ENCODE results near the gene HTRA1.

Gene HTRA1

DNA sequence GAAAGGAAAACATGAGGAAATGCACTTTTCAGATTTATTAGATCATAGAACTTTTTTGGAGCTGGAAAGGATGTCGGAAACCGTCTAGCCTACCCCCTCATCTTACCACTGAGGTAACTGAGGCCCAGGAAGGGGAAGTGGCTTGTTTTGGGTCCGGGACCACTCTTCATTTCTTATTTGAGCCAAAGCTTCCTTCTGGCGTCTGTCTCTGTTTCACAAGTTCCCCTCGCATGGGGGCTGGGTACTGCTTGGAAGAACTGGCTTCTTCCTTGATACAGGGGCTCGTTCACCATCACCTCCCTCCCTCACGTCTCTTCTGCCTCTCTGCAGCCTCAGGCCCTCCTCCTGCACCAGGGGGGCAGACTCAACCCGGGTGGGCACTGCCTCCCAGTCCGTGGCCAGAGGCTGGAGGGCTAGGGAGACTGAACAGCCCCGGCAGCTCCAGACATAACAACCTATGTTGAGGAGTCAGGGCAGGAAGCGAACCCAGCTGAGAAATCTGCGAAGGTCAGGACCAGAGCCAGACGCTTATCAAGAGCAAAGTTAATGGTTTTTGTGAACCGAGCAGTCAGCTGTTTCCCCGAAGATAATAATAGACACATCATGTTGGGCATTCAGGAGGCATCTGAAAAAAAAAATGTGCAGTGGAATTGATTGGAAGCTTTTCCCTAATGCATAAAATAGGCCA lies 12.9 kb downstream of the HTRA1 start:
- no peak for DNase-seq (ENCODE audit: low spot score)

DNA sequence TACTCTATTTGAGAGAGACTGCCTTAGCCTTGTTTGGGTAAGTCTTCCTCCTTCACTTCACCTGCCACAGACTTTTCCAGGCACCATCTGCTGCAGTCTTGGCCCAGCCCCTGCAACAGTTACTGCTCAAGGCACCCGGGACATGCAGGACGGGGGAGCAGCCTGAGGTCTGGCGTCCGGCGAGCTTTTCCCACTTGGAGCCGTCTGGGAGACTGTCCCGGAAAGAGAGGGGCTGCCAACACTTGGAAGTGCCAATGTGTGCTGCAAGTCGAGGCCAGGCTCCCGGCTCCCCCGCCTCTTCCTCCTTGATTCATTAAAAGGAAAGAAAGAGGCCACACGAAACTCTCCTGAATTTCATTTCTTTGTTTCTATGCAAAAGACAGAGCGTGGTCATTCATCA lies 13.7 kb downstream of the HTRA1 start:
- DNase-seq (ENCODE audit: low spot score), result no peak

DNA sequence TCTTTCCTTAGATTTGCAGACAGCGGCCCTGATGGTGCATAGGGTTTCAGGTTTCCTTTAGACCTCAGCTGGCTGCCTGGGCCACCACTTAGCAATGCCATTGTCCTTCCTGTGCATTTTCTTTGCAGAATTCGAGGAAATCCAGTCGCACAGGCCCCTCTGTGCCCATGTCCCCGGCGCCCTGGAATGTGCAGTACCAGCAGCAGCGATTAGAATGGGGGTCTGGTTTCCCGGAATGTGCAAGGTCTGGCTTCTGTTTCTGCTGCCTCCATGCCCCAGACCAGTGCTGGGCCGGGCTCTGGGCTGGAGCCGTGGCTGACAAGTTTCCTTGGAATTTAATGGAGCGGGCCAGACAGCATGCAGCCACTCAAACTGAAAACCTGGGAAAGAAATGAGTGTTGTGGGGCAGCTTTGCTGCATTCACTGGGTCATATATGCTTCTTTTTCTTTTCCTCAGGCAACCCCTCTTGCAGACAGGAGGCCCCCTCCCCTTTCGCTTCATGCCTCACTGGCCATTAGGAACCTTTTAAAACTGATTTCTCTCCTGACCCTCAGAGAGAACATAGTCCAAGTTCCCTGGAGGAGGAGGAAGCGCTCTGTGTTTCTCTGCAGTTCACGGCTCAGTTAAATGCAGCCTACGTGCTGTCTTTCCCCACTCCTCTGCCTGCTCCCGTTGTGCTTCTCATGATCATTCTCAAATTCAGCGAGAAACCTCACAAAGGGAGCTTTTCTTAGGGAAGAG lies 14.4 kb downstream of the HTRA1 start:
- no peak for DNase-seq (ENCODE audit: low spot score)

DNA sequence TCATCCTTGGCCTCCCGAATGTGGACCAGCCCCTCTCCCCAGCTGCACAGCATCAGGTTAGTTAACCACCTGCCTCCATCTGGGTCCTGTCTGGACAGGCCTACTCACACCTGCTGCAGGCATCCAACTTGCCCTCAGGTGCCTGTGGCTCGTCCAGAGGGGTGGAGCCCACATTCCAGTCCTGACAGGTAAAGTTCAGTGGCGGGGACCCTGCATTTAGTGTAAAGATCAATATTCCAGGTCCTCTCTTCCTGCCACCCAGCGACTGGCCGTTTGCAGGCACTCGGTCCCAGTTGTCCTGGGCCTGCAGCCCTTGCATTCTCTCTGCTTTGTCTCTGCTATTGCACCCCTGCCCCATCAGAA lies 15.0 kb downstream of the HTRA1 start:
- no peak for DNase-seq (ENCODE audit: low spot score)

DNA sequence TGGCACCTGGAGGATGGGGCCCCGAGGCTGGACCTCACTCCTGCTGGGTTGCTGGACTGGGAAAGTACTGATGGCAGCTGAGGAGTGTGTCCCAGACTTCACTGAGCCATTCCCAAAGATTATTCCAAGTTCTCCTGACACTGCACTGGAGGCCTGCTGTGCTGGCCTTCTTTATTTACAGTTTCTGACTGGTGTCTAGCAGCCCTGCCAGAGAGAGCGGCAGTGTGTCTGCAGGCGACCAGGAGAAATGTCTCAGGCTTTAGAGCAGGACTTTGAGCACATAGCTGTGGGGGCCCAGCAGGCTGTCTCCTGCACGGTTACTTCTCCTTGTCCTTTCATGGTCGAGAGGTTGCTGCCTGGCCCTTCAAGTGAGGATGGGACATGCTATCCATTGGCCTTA lies 16.1 kb downstream of the HTRA1 start:
- DNase-seq (ENCODE audit: low spot score), result no peak

DNA sequence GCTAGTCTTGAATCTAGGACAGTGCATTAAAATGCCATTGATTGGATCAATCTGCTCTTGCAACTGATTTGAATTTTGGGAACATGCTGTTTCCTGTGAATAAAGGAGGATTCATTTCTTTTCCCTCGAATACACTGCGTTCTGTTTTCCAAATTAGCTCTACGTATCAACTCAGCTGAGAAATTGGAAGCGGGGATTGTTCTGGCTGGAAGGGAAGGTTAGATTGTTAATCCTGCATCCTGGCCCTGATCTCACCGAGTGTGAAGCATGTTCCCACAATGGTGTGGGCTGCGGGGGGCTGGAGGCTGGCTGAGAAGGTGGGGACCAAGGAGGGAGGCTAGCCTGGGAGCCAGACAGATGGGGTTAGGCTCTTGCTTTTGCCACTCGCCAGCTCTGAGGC lies 17.6 kb downstream of the HTRA1 start:
- DNase-seq (ENCODE audit: low spot score), result no peak

DNA sequence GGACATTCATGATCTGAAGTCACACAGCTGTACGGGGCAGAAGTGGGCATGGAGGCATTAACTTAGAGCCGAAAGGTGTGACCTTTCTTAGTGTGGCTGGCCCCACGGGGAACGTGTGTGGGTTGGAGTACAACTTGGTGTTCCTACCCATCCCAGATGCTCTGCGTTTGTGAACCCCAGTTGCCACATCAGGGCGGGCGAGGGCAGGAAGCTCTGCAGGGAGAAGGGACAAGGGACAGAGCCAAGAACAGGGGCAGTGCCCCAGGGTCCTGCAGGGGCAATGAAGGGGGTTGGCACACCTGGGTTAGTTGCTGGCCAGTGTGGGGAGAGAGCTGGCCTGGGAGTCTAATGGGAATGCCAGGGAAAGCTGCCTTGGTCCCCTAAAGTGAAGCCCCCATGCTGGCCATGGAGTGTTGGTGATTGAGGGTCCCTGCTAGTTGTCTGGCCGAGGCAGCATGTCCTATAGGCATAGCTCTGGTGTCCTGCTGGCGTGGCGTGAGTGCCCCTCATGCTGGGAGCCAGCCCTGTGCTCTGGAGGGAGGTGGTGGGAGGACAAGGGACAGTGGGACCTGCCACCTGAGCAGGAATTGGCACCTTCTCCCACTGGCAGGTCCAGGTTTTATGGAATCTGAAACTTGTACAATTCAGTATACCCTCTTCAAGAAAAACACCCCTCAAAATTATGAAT lies 18.9 kb downstream of the HTRA1 start:
- no peak for DNase-seq (ENCODE audit: low spot score)

DNA sequence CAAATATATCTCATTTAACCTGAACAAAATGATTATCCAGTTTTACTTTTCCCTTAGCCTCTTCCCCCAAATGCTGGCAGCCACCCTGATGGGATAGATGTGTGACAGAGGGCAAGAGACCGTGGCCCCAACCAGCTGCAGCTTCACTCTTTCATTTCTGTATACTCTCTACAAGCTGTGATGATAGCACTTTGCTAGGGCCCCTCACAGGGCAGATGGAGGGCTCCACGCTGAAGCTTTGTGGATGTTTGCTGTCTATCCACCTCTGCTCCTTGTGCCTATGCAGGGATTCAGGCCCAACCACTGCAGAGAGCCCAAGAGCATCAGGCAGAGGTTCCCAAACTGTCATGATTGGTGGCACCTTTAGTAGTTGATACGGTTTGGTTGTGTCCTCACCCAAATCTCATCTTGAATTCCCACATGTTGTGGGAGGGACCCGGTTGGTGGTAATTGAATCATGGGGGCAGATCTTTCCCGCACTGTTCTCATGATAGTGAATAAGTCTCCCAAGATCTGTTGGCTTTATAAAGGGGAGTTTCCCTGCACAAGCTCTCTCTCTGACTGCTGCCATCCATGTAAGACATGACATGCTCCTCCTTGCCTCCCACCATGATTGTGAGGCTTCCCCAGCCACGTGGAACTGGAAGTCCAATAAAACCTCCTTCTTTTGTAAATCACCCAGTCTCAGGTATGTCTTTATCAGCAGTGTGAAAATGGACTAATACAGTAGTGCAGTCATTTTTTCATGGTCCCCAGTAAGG lies 20.1 kb downstream of the HTRA1 start:
- no peak for DNase-seq (ENCODE audit: low spot score)

DNA sequence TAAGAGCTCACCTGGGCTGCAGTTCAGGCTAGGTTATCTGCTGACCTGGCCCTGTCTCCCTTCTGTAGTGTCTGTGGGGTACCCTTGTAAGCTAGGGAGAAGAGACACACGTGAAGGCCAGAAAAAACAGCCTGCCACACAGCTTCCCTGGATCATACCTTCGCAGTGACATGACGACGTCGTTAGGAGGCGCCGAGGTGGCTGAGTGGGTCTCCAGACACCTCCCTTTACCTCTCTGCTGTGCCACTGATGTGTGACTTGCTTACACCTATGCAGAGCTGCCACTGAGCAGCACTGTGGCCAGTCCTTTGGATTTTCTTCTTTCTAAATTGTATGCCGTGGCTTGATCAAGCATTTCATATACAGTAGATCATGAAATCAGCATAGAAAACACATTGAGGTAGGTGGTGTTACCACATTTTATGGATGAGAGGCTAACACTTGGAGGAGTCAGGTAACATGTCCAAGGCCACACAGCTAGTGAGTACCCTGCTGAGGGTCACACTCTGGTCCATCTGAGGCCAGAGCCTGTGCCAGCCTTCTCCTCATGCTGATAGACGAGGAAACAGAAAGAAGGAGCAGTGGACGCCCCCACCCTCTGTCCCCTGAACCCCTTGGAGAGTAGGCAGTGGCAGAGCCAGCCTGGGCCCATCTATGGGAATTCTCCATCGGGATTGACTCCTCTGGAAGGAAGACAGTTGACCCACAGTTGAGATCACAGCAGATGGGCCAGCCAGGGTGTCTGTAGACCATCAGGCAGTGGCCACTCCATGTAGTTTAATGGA lies 23.1 kb downstream of the HTRA1 start:
- no peak for DNase-seq (ENCODE audit: low spot score)

DNA sequence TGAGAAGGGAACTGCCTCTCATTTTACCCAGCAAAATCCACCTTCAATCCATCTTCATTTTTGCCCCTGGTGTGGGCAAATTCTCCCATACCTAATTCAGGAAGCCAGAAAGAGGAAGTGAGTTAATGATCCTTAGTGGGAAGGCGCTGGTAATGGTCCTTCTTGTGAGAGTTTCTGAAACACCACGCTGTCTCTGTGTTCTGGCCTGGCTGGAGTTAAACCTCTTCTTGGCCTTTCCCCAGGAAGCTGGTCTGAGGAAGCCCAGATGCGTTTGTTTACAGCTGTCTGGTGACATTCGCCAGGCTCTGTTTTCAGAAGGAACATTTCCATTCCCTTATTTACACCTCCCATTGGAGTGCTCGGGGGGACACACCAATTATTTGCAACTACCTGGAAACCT lies 24.3 kb downstream of the HTRA1 start:
- DNase-seq (ENCODE audit: low spot score), result no peak

DNA sequence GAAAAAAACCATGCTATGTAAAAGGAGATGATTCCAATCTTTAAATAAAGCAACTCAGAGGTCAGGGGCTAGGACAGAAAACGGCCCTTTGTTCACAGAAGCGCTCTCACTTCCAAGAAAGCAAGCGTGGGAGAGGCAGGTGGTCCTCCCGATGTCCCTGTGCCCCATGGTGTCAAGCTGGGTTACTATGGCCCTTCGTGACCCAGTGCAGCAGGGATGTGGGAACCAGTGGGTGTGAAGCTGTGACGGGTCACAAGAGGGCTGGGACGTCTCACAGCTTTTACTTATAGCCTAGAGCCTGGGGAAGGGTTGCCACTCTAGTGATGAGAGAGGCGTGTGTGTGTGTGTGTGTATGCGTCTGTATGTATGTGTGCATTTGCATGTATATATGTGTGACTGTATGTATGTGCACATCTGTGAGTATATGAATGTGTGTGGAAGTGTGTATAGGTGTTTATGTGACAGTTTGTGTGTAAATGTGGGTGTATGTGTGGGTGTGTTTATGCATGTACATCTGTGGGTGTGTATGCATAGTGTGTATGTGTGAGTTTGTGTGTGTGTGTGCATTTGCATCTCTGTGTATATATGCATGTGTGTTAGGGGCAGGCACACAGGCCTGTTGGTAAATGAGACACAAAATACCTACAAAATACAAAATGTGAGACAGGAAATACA lies 25.2 kb downstream of the HTRA1 start:
- no peak for DNase-seq (ENCODE audit: low spot score)

DNA sequence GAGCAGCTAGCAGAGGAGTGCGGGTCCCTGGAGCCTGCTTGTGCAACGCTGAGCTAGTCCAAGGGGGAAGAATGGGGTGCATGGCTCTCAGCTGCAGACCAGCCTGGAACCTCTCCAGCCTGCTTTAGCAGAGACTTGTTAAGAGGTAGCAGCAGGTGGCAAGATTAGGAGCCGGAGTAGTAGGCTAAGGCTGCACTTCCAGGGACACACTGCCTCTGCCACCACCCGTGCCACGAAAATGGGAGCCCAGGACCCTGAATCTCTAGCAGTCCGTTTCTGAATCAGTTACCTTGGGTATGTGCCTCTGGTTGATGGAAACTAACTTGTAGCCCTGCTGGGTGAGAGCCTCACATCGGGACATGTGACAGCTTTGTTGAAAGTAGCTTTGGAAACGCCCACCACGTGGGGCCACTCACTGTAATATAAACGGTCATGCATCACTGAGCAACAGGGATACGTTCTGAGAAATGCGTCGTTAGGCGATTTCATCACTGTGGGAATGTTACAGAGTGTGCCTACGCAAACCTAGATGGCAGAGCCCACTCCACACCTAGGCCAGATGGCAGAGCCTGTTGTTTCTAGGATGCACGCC lies 25.9 kb downstream of the HTRA1 start:
- no peak for DNase-seq (ENCODE audit: low spot score)

DNA sequence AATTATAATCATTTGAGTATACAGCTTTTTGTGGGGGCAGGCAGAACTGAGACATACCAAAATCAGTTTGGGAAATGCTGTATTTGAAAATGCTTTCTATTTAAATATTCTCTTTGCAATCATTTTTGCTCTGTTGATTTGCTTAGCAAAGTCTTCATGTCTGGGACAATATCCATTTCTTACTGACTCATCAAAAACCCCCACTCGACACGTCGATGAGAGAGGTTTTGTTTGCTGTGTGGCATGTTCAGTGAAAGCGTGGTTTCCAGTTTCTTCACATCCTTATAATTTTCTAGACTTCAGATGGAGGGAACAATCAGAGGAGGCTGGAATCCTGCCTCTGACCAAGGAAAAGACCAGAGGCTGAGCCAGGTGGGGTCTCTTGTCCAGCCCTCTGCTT lies 28.9 kb downstream of the HTRA1 start:
- no peak for DNase-seq (ENCODE audit: low spot score)

DNA sequence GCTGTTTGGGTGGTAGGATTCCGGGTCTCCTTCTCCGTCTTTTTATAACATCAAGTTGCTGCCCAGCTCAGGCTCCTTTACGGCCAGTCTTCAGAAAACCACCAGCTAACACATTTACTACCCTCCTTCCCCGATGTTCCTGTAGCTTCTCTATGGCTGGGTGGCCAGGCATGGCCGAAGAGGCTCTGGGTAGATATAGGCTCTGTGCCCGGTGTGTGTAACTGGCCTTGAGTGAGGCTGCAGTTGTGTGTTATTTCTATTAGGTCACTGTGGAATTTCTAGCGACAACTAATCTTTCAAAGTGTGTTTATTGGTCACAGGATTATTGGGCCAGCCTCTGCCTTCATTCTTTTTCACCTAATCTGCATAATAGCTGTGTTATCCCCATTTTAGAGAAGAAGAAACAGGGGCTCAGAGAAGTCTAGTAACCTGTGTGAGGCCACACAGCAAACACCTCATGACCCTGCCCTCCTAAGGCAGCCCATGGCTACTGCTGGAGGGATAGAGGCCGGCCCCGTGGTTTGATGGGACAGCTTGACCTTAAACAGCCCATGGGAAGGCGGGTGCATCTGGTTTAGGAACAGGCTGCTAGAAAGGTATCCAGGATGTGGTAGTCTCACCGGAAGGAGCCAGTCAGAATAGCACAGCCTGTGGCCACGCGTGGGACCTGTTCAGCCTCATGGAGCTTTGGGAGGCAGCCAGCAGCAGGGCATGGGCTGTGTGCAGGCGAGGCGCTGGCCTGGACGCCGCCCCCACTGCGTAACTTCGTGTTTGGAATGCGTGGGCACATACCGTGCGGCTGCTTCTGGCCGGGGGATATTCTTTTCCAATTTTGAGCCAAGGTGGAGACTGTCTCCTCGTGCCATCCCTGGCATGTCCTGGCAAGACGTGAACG lies 29.7 kb downstream of the HTRA1 start:
- DNase-seq (ENCODE audit: low spot score), result no peak

DNA sequence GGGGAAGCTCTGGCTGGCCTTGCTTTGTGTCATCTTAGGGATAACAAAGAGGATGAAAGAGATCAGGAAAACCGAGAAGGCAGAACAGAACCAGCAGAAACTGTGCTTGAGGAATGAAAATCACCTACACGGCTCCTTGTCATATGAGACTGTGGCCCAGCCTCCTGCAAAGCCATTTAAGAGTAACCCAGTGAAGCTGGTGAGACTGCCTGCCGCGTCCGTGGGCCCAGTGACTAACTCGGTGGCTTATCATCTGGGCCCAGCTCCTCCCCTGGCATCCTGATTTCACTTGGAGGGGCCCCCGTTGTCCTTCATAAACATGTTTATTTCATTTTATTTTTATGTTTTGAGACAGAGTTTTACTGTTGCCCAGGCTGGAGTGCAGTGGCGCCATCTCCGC lies 30.7 kb downstream of the HTRA1 start:
- DNase-seq (ENCODE audit: low spot score), result no peak

DNA sequence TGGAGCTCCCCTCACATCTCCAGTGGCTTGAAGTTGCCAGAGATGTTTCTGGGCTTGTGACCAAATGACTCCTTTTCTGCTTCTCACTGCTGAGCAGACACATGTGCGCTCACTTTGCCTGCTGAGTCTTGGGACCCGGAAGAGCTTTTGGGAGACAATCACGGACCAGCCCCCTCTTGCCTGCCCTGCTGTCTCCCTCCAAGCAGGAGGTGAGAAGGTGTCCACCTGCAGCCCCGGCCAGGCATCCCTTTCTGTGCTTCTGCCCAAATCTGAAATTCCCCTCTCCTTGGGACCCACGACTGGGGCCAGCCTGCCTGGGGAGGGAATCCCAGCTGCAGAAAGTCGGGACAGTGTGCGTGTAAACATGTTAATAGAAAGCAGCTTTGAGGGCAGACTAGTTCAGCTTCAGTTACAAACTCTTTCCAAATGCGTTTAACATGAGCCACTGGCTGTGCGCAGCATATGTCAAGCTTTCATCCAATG lies 31.7 kb downstream of the HTRA1 start:
- no peak for DNase-seq (ENCODE audit: low spot score)

DNA sequence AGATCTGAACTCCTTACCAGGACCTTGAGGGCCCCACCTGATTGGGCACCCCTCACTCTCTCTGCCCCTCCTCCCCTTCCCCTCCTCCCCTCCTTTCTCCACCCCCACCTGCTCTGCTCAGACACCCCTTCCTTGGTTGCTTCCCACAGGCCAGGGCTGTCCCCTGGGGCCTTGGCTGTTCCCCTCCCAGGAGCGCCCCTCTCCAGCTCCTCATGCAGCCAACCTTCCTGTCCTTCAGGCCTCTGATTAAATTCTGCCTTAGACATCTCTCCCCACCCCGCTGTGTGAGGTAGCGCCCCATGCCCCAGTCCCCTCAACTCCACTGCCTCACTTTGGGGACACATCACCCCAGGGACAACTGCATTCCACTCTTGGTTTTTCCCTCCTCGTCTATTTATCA lies 32.4 kb downstream of the HTRA1 start:
- DNase-seq (ENCODE audit: low spot score), result no peak

DNA sequence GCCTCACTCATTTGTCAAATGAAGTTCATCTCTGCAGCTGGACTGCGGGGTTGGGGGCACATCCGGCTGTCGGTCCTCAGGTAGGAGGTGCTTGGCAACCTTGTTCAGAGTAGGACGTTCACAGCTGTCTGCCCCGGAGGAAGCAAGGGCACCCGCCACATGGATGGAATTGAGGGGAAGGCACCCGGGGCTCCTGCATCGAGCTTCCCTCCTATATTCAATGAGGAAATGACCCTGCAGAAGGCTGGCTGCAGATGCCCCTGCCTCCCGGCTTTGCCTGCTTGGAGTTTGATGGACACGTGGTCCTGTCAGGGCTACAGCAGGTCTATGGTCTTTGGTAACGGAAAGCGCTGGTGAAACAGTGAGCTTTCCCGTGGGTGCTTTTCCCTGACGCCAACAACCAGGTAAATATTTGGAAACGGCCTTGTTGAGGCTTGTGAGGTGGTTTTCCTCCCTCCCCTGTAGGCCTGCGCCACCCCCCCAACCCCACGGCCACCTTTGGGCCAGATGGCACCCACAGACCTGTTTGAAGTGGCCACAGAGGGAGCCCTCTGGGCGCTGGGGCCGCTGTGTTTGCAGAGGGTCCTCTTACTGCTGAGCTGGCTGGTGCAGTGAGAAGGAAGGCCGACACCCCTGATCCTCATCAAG lies 32.9 kb downstream of the HTRA1 start:
- no peak for DNase-seq (ENCODE audit: low spot score)

DNA sequence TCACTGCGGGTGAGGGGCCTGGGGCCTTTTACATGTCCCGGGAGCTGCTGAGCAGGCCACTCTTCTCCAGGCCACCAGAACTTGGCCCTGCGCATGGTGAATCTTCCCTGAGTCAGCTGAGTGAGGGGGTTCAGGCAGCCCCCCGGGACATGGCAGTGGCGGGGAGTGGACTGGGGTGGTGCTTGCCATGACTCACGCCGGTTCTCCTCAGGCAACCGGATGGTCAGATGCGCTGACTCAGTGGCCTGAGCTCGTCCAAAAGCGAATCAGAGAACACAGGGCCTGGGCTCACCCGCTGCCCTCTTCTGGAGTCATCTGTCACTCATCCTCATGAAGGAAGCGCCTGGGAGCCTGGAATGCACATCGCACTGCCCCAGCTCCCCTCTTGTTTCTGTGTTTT lies 33.5 kb downstream of the HTRA1 start:
- DNase-seq (ENCODE audit: low spot score), result no peak

All from germinal center (tissue), 1 donor.